ENCODE results near the gene UBE4A.
A peak's percentile ranks its signal among the peaks of the same experiment; 100 is the strongest.

UBE4A gene

DNA sequence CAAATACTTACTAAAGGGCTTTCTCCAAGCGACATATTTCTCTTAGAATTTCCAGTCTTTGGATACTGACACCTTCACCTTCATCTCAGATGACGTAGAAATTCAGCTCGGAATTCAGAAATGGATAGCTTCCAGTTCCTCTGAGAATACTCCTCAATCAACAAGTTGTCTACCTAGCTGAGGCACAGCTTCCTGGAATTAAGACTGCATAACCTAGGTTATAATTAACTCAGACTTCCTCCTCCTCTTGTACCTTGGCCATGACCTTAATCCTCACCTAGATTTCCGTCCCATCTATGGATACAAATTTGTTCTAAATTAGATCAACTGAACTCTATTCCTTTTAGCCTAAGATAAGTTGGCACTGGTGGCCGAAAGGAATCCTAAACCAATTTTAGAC is 59.4 kb downstream of the UBE4A start:
- H3K4me3 ChIP-seq (ENCODE audit: low read depth, low read length), result no peak overlapping the region
- no peak for TF ChIP-seq CTCF (IDR thresholded peaks at IDR 0.05; ENCODE audit: low read depth, low read length, missing control alignments)
- no peak for DNase-seq (ENCODE audit: low read depth)

DNA sequence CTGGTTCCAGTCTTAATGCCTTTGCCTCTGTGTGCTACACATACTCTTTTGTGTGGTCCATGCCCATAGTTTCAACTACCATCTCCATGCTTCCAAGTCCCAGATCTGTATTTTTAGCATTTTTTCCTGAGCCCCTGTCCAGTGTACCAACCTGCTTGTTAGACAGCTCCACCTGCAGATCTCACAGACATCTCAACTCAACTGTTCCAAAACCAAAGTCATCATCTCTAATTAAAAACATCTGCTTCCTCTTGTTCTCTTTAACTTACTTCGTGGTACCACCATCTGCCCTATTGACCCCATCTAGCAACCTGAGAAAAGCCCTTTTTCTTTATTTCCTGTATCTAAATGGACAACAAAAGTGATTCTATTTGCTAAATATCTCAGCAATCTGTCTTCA is 68.3 kb downstream of the UBE4A start:
- no peak for TF ChIP-seq CTCF (IDR thresholded peaks at IDR 0.05; ENCODE audit: low read depth, low read length, missing control alignments)
- DNase-seq (ENCODE audit: low read depth), result no peak
- H3K4me3 ChIP-seq (ENCODE audit: low read depth, low read length), result no peak overlapping the region

DNA sequence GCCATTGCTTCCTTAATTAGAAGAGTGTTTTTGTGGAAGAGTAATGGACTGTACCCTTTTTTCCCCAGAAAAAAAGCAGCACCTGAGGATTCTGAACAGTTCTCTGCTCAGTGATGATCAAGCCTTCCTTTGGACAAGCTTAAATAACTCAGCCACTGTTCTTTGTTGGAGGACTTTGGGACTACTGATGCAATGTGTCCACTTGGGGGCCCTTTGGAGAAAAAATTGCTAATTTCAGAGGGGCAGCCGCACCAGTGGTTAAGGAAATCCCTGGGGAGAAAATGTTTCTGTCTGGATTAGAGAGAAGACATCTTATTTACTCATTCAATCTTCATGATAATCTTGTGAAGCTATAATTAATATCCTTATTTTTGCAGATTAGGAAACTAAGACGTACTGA is 71.6 kb downstream of the UBE4A start:
- no peak for DNase-seq (ENCODE audit: low read depth)
- no peak overlapping the region for H3K4me3 ChIP-seq (ENCODE audit: low read depth, low read length)
- no peak for TF ChIP-seq CTCF (IDR thresholded peaks at IDR 0.05; ENCODE audit: low read depth, low read length, missing control alignments)

GRCh38 chr11:118434123-118434552 is 74.7 kb downstream of the UBE4A start:
- H3K4me3 ChIP-seq (ENCODE audit: low read depth, low read length), result peak overlapping the region; percentile 95
- no peak for DNase-seq (ENCODE audit: low read depth)

GRCh38 chr11:118434553-118435289 is 75.3 kb downstream of the UBE4A start:
- no peak for TF ChIP-seq CTCF (IDR thresholded peaks at IDR 0.05; ENCODE audit: low read depth, low read length, missing control alignments)
- DNase-seq (ENCODE audit: low read depth), result no peak
- H3K4me3 ChIP-seq (ENCODE audit: low read depth, low read length), result peak overlapping the region; percentile 95

More at GRCh38 chr11:118434123-118434552, 74.7 kb downstream of the UBE4A start:
- no peak for TF ChIP-seq CTCF (IDR thresholded peaks at IDR 0.05; ENCODE audit: low read depth, low read length, missing control alignments)

DNA sequence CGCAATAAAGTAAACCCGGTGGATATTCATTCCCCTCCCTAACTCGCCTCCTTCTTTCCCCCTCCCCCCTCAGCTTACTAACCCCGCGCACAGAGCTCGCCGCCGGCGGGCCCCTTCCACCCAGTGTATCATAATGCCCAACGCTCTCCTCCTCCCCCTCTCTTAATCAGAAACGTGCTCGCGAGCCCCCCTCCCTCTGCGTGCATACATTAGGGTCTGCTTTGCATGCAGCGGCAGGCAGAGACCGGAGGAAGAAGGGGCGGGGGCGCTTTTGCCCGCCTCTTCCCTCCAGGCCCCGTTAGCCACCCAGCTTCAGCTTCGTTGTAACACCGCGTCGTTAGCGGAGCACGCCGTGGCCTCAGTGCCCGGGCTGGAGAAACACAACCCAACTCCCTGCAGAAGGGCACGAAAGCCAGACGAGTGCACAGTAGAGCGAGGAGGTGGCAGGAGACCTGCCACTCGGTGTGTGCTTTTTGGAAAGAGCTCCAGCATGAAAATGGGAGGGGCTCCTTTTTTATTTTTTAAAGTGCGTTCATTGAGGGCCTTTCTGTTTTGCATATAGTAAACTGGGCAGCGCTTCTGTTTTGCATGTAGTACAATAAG is 76.0 kb downstream of the UBE4A start:
- no peak for TF ChIP-seq CTCF (IDR thresholded peaks at IDR 0.05; ENCODE audit: low read depth, low read length, missing control alignments)
- peak; percentile 53 for DNase-seq (ENCODE audit: low read depth)
- peak overlapping the region; percentile 95 for H3K4me3 ChIP-seq (ENCODE audit: low read depth, low read length)

All from GM12864 (cell line).